Ureter (tissue), 1 donor: ENCODE data around the gene PARS2. TPM values are rescaled to one million over a fixed set of nuclear protein-coding genes. Genes with fewer than 3 reads are reported as not detected.
"Not testable (repeated sequence)": the region's sequence is repeated elsewhere in the genome, so short reads cannot be mapped to it uniquely, and the experiment has no call there.

Source experiments
- DNase-seq: peaks from one replicate; pipeline ENCODE4 v3.0.0-alpha.2; 2020; ENCODE audit warnings: low spot score
- total RNA-seq: library from RNA; stranded (reverse); gene quantifications from one replicate; pipeline ENCODE4 v1.2.4, GENCODE V29; 2023
- donor health status: DM: yes; HTN: yes; CAD: no.

PARS2 gene
- total RNA-seq, 1 donor from 2014 or later = 6.2 TPM

GRCh38 chr1:54800041-54800898 lies 35.9 kb upstream of the PARS2 start:
- no peak for DNase-seq

DNA sequence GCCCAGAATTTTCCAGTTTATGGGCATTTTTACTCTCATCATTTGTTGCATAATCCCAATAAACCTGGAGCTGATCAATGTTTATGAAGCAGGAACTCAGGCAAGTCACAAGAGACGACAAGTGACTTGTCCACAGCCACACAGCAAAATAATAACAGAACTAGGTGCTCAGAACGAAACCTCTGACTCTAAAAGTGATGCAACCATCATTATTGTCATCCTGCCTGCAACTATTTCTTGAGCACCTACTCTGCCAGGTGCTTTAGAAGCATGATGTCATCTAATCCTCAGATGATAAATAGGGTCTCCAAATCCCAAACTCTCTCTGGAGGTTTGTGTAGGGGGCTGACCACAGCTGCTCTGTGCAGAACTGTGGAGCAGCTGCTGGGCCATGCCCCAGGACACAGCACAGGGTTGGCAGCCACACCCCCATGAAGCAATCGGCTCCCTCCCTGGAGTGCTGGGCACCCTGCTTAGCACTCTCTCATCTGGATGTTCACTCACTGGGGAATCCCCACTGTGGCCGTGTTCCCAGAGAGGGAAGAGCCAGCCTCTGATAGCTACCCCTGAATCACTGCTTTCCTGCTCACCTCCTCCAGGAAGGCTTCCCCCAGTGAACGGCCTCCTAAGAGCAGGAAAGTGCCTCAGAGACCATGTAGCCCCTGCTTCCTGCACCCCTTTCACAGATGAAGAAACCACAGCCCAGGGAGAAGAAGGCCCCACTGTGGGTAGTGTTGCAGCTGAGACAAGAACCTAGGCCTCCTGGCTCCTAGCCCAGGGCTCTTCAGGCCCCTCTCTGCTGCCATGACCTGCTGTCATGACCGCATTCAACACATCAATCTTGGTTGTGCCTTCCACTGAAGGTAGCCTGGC lies 34.7 kb upstream of the PARS2 start:
- no peak for DNase-seq

DNA sequence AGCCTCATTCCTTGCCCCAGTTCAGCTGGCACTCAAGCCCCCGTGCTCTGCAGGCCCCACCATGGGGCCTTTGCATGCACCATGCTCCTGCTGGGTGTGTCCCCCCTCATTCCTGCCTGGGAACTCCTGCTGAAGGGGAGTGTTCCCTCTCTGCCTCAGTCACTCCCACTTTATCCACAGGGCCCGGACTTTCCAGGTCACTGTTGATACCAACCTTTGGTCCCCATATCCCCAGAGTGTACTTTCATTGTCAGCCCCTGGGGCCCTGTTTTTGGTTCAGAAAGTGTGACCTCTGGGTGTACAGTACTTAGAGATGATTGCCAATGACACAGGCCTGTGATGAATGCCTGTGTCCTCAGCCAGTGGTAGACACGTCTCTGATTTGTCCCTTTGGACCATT lies 33.9 kb upstream of the PARS2 start:
- no peak for DNase-seq

- DNase-seq = no peak
Measured at GRCh38 chr1:54796902-54797301, 32.6 kb upstream of the PARS2 start.

GRCh38 chr1:54795841-54796468 lies 31.6 kb upstream of the PARS2 start:
- no peak for DNase-seq

DNA sequence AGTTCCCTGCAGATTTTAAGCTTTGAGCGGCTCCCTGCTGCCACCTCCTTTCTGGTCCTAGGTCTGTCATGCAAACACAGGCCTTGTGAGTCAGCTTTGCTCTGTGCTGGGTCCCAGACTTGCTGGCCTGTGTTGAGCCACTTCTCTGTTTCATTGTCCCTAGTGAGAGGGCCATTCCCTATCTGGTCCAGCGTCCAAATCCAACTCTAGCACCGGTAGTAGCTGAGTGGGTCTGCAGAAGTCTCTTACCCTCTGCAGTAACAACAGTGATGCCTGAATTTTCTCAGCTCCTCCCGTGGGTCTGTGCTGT lies 31.0 kb upstream of the PARS2 start:
- no peak for DNase-seq

- DNase-seq = peak; percentile 58
Measured at GRCh38 chr1:54794451-54795355, 30.4 kb upstream of the PARS2 start.

DNA sequence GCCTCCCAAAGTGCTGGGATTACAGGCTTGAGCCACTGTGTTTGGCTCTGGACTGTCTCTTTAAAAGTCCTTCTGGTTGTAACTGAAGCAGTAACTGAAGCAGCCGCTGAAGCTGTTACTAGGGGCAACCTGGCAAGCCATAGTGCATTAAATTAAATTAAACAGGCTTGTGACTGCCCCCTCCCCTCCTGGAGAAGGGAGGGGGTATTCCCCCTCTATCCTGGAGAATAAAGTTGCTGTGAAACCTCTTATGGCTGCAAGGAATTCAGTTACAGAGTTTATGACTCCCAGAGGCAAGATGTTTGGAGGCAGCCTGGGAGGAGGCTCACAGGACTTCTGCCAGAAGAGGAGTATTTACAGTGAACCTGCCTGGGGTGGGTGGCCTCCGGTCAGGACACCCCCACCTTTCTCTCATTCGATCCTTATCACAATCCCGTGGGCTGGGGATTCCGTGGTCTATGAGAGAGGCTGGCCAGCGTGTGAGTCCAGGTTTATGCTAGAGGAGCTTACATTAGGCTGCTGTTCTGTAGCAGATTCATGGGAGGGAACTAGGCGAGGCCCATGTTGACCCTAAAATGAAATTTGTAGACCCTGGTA lies 28.5 kb upstream of the PARS2 start:
- no peak for DNase-seq

GRCh38 chr1:54791880-54792522 lies 27.7 kb upstream of the PARS2 start:
- no peak for DNase-seq

DNA sequence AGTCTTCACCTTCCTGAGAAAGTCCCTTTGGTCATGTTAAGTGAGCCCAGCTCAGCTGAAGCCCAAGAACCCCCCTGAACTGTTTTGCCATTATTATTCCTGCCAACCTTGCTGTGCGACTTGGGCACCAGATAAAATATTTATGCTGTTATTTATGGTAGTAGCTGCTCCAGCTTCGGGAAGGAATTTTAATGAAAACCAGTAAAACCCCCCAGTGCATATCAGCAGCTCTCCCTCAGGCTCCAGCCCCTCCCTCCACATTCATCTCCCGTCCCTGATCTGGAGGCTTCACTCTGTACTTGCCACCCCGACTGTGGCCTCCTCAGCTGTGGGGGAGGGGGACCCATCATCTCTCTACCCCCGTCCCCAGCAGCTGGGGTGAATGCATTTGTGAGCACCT lies 24.1 kb upstream of the PARS2 start:
- no peak for DNase-seq

DNA sequence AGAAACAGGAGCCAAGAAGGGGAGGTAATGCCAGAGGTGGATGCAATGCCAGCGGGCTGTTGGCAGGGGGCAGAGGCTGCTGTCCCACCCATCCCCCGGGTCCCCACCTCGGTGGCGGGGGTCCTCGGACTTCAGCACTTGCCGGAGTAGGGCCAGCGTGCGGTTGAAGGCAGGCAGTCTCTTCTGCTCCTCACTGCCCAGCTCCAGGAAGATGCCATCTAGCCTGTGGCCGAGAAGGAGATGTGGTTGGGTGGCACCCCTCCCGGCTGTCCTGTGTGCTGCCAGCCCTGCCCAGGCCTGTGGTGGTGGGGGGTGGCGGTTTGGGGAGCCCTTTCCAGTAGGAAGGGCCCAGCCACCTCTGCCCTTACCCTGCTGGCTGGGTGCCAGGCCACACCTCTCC lies 23.3 kb upstream of the PARS2 start:
- DNase-seq = no peak

- no peak for DNase-seq
Measured at GRCh38 chr1:54786778-54787177, 22.5 kb upstream of the PARS2 start.

- DNase-seq = no peak
Measured at GRCh38 chr1:54784066-54784465, 19.7 kb upstream of the PARS2 start.

DNA sequence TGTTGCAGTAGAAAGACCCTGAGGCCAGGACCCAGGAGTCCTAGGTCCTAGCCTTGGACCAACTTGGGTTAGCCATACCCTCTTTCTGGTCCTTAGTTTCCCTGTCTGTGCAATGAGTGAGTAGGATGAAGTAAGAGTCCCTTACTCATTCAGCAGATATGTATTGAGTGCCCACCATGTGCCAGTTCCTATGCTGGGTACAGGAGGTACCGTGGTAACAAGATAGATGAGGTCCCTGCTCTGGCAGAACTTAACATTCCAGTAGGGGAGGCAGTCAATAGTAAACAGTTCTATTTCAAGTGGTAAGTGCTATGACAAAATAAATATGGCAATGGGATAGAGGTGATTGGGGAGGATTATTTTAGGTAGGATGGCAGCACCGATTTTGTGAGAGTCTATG lies 18.3 kb upstream of the PARS2 start:
- no peak for DNase-seq

GRCh38 chr1:54782156-54782555 lies 17.8 kb upstream of the PARS2 start:
- DNase-seq = no peak

DNA sequence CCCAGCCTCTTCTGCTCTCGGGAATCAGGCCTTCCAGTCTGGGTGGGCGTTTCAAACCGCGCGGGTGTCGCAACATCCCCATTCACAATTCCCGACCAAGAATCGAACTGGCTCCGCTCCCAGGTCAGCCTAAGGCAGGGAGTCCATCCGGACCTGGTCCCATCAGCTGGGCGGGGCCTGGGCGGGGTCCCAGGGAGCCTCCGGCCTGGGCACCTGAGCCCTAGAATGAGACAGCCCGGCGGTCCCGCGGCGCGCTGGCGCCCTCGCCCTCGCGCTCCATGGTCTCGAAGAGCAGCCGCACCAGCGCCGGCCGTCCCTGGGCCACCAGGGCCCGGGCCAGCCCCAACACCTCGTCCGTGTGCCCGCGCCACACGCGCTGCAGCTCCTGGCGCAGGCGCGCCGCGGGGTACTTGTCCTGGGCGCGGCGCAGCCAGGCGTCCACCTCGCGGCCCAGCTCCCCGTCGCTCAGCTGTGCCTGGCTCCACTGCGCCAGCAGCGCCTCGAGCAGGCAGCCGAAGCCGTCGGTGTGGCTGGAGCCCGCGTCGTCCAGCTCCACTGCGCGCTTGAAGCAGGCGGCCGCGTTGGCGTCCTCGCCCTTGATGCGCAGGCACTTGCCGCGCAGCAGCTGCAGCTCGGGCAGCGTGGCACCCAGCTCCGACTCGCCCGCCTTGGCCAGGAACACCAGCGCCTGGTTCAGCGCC lies 16.9 kb upstream of the PARS2 start:
- no peak for DNase-seq

DNA sequence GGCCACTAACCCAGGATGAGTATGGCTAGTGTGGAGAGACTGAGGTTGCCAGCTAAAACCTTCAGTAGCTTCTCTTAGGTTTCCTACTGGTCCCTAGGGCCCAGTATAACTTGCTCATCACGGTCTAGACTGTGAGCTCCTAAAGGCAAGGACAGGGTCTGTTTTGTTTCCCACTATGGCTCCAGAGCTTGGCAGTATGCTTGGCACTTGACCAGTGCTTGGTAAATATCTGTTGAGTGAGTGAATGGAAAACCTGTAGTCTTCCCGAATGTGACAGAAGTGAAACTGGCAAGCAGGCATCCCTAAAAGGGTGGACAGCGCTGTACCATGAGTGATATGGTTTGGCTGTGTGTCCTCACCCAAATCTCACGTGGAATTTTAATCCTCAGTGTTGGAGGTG lies 13.1 kb upstream of the PARS2 start:
- no peak for DNase-seq

GRCh38 chr1:54777011-54777410 lies 12.7 kb upstream of the PARS2 start:
- DNase-seq = no peak

DNA sequence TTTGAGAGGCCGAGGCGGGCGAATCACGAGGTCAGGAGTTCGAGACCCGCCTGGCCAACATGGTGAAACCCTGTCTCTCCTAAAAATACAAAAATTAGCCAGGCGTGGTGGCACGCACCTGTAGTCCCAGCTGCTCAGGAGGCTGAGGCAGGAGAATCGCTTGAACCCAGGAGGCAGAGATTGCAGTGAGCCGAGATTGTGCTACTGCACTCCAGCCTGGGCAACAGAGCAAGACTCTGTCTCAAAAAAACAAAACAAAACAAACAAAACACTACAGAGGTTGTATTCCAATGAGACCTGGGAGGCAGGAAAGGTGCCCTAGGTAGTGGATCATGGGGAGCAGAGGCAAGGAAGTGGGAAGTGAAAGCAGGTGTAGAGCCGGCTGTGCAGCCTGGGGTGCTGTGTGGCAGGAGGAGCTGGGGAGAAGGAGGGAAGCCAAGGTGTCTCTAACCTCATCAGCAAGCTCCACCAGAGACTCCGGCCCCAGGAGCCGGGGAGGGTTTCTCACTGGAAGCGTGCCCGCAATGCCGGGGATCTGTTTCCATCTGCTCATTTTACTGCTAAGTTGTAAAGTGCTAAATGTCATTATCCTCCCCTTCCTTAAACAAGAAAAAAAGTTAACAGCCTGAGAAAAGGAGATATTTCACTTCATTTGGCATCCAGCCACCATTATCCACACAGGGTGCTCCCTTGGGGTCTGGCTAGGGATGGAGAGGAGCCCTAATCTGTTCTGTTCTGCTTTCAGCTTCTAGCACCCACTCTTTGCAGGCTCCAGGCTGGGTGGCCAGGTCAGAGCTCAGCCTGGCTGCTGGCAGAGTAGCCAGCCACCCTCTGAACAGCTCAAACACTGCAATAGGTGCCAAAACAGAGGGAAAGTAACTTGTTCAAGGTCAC lies 11.8 kb upstream of the PARS2 start:
- DNase-seq = not testable (repeated sequence)
